Gastroesophageal sphincter (tissue), 4 donors: ENCODE results near the gene THAP11. TPM values are rescaled to one million over a fixed set of nuclear protein-coding genes. Genes with fewer than 3 reads are reported as not detected.

ENCODE experiments used
- ATAC-seq: fragments of 150-250 bp; one replicate; pipeline ENCODE4 v1.9.1; 2016; ENCODE audit warnings: mild to moderate bottlenecking, moderate library complexity
- H3K27ac ChIP-seq, 4 donors: fragments of 200-600 bp; sonication (generic) in 3 of 4; 1 replicate in 3 of 4; 2 replicates in 1 of 4; pipeline ENCODE4 v1.5.1; 2016 to 2019
- H3K27me3 ChIP-seq: fragments of 200-600 bp; sonication (generic); one replicate; pipeline ENCODE4 v1.5.1; 2019
- H3K36me3 ChIP-seq, 2 donors: fragments of 200-600 bp; sonication (generic); one replicate each; pipeline ENCODE4 v1.5.1; 2019; ENCODE audit warnings: control low read depth in 1 of 2
- H3K4me1 ChIP-seq, 3 donors: fragments of 200-600 bp; sonication (generic); 1 replicate in 2 of 3; 2 replicates in 1 of 3; pipeline ENCODE4 v1.5.1; 2016 to 2019; ENCODE audit warnings: control low read depth in 2 of 3
- H3K4me3 ChIP-seq, 2 donors: fragments of 200-600 bp; sonication (generic); one replicate each; pipeline ENCODE4 v1.5.1; 2019; ENCODE audit warnings: mild to moderate bottlenecking in 1 of 2, moderate library complexity in 1 of 2
- H3K9me3 ChIP-seq, 3 donors: fragments of 200-600 bp; sonication (generic); one replicate each; pipeline ENCODE4 v1.5.1; 2017 to 2019; ENCODE audit warnings: control low read depth in 2 of 3
- EP300 ChIP-seq: sonication (generic); formaldehyde crosslinking; IDR thresholded peaks from one replicate; pipeline ENCODE4 v1.6.1; 2017; ENCODE audit warnings: antibody characterized with exemption, mild to moderate bottlenecking
- POLR2A ChIP-seq, 2 donors: fragments of 450-650 bp; IDR thresholded peaks; one replicate each; pipeline ENCODE4 v1.6.1; 2017; ENCODE audit warnings: antibody characterized with exemption in 2 of 2, mild to moderate bottlenecking in 2 of 2, moderate library complexity in 1 of 2
- POLR2AphosphoS5 ChIP-seq: sonication (generic); formaldehyde crosslinking; IDR thresholded peaks from one replicate; pipeline ENCODE4 v1.6.1; 2017; ENCODE audit warnings: antibody characterized with exemption
- WGBS, 2 donors: methylation state at CpG; one replicate each; pipeline ENCODE4 v1.1.5; 2018; ENCODE audit warnings: low coverage in 1 of 2; 5-methylcytosine and 5-hydroxymethylcytosine counted together
- total RNA-seq, 4 donors: library from RNA; depleted of rRNA; stranded (reverse); fragments of >200 nt; gene quantifications; one replicate each; pipeline ENCODE4 v1.1.0, GENCODE V29; 2016
- TF ChIP-seq, protein P1 (sequence below), 4 experiments: fragments of 200-600 bp in 2 of 4; fragments of 450-650 bp in 2 of 4; sonication (generic) in 1 of 4; IDR thresholded peaks; one replicate each; pipeline ENCODE4 v1.5.1; 2017 to 2019; ENCODE audit warnings: antibody characterized with exemption in 4 of 4, mild to moderate bottlenecking in 2 of 4, moderate library complexity in 2 of 4

The THAP11 gene
- total RNA-seq, 4 donors from 2014 or later: 52.6 to 78.0 (median 76.0) TPM

DNA sequence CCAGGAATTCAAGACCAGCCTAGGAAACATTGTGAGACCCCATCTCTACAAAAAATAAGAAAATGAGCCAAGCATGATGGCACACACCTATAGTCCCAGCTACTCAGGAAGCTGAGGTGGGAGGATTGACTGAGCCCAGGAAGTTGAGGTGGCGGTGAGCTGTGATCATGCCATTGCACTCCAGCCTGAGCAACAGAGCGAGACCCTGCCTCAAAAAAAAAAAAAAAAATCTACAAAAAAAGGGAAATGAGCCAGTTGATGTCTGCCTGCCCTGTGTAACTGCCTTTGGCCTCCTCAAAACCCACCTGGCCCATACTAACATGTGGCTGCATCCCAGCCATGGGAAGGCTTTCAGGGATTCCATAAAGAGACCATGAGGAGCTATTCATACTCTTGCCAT is 40.2 kb upstream of the THAP11 start:
- Histone ChIP-seq H3K9me3 (no peaks in the 10 kb centered on the region), H3K36me3 (peaks cover 0 to 58% of the 10 kb centered on the region in 2 donors)

DNA sequence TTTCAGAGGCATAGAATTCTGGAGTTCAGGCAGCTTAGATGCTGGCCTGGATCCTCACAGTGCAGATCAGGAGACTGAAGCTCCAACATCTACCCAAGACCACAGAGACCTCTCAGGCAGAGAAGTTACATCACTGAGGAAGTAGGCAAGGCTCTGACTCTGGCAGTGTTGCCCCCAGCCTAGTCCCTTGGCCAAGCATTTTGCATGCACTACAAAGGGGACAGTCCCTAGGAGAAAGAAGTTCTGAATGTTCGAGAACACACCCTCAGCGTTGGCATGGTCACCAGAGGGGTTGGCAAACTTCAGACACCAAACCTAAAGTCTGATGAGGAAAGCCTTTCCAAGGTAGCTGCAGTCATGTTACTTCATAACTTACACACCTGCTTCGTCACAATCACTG is 38.2 kb upstream of the THAP11 start:
- WGBS, 2 donors: 87 to 89% methylated on average over 3 of the region's 3 CpGs
- H3K27me3 ChIP-seq: no peaks in the 10 kb centered on the region
- H3K36me3 ChIP-seq: peaks cover 0 to 45% of the 10 kb centered on the region in 2 donors
- no peak overlapping the region for H3K4me3 ChIP-seq
- no peaks in the 10 kb centered on the region for H3K9me3 ChIP-seq
- ATAC-seq: no peak
- TF ChIP-seq, protein P1, sequence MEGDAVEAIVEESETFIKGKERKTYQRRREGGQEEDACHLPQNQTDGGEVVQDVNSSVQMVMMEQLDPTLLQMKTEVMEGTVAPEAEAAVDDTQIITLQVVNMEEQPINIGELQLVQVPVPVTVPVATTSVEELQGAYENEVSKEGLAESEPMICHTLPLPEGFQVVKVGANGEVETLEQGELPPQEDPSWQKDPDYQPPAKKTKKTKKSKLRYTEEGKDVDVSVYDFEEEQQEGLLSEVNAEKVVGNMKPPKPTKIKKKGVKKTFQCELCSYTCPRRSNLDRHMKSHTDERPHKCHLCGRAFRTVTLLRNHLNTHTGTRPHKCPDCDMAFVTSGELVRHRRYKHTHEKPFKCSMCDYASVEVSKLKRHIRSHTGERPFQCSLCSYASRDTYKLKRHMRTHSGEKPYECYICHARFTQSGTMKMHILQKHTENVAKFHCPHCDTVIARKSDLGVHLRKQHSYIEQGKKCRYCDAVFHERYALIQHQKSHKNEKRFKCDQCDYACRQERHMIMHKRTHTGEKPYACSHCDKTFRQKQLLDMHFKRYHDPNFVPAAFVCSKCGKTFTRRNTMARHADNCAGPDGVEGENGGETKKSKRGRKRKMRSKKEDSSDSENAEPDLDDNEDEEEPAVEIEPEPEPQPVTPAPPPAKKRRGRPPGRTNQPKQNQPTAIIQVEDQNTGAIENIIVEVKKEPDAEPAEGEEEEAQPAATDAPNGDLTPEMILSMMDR (IDR thresholded peaks at IDR 0.05): no peak
- TF ChIP-seq POLR2AphosphoS5 (no peak), EP300 (no peak), POLR2A (IDR thresholded peaks at IDR 0.05) (no peak)
- peaks cover 0 to 59% (median 19%) of the 10 kb centered on the region in 3 donors for H3K4me1 ChIP-seq
- no peak overlapping the region for H3K27ac ChIP-seq

More for the DNA sequence above, 40.2 kb upstream of the THAP11 start:
- TF ChIP-seq EP300: no peak
- TF ChIP-seq POLR2AphosphoS5: no peak
- 94 to 100% methylated on average over 2 of the region's 2 CpGs for WGBS, 2 donors
- H3K4me3 ChIP-seq: no peak overlapping the region
- H3K4me1 ChIP-seq: peaks cover 0 to 52% (median 14%) of the 10 kb centered on the region in 3 donors
- no peak for ATAC-seq
- H3K27me3 ChIP-seq: no peaks in the 10 kb centered on the region
- no peak overlapping the region for H3K27ac ChIP-seq

DNA sequence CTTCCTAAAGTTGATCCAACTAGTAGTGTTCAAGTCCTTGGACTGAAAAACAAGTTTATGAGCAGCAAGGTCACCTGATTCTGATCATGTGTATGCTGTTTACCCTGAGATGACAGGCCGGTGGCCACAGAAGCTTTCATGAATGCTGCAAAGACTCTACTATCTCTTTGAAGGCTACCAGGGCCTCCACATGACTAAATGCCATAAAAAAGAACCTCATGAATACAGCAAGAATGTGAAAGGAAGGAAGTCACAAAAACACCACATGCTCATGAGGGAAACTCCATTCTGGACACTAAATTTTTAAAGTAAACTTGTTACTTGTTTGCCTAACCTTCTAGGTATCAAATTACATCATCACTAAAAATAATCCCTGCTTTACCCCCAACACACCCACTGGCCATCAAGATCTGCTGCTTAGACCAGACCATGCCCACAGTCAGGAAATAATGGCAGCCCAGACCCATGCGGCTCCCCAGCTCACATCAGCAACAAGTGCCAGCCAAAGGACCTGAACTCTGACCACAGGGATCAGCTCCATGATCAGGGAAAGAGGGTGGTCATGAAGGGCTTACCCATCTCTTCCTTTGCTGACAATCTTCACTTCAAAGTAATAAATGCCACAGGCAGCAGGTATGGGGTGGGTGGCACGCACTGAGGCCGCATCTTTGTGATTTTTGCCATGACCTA is 37.1 kb upstream of the THAP11 start:
- WGBS, 2 donors: 85 to 88% methylated on average over 2 to 3 of the region's 4 CpGs
- peaks cover 0 to 53% (median 18%) of the 10 kb centered on the region in 3 donors for H3K4me1 ChIP-seq
- H3K27me3 ChIP-seq: no peaks in the 10 kb centered on the region
- no peak for TF ChIP-seq EP300
- no peak for TF ChIP-seq POLR2AphosphoS5
- TF ChIP-seq, protein P1 (IDR thresholded peaks at IDR 0.05): no peak
- TF ChIP-seq POLR2A (IDR thresholded peaks at IDR 0.05): no peak
- H3K4me3 ChIP-seq: peak overlapping the region; percentile 91 to 97
- no peak overlapping the region for H3K27ac ChIP-seq
- peaks cover 0 to 38% of the 10 kb centered on the region in 2 donors for H3K36me3 ChIP-seq
- no peaks in the 10 kb centered on the region for H3K9me3 ChIP-seq
- no peak for ATAC-seq

DNA sequence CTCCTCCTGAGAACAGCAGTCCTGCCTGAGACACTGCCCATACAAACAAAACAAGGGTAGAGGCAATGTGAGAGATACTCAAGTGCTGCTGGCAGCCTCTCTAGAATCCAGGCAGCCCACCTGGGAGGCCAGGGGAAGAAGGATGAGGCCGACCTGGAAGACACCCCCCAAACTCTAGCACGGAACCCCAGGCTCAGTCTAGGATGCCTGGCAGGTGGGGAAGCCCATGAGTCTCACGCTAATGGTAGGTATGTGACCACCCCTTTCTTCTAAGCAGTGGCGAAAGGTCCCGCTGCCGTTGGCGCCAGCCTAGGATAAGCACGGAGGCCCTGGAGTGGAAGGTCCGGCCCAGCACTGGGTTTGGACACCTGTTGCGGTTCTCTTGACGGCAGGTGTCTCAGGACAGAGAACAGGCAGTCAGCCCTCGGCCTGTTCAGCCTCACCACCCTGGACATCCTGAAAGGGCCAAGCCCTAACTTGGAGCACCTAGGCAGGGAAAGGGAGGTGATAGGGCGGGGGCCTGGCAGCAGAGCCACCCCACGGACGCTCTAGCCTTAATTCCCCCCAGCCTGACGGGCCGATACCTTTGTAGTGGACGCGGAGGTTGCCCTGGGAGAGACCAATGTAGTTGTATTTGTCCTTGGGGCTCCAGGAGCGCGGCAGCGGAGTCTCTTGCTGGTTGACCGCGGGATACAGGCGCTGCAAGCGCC is 36.2 kb upstream of the THAP11 start:
- ATAC-seq: no peak
- H3K4me1 ChIP-seq: peaks cover 0 to 44% (median 16%) of the 10 kb centered on the region in 3 donors
- H3K4me3 ChIP-seq: peak overlapping the region; percentile 91 to 97
- WGBS, 2 donors: no CpG with 5 or more reads among the region's 26 CpGs
- H3K27me3 ChIP-seq: no peaks in the 10 kb centered on the region
- H3K9me3 ChIP-seq: no peaks in the 10 kb centered on the region
- peak overlapping the region; percentile 78 to 93 (median 88) for H3K27ac ChIP-seq
- TF ChIP-seq POLR2AphosphoS5 (no peak), EP300 (no peak), POLR2A (IDR thresholded peaks at IDR 0.05) (no peak)
- TF ChIP-seq, protein P1 (IDR thresholded peaks at IDR 0.05): no peak
- peaks cover 0 to 30% of the 10 kb centered on the region in 2 donors for H3K36me3 ChIP-seq

DNA sequence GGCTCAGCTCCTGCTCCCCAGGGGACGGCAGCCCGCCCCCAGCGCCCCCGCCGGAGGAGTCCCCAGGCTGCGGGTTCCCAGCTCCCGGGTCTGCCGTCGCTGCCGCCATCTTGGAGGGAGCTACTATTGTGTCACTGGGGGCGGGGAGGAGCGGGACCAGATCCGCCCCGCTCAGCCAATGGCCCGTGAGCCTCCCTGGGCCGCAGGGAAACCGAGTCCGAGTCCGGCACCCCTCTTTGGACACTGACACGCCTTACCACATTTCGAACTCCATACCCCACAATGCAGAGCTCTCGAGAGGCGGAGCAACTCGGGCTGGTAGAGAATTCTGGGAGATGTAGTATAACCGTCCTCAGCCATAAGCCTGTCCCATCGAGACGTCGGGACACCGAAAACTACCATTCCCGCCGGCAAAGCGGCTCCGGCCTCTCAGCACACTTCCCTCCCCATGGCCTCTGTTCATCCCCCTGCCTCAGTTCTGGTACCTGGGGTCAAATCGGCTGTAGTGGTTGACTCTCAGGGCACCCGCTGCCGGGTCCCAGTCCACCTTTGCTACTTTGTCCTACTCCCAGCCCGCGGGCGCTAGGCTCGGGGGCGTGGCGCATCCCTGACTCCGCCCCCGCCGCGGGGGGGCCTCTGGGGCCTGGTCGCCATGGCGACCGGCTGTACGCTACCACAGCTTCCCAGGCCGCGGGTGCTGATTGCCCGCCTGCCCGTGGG is 35.5 kb upstream of the THAP11 start, which contains the start of the genes RANBP10 and TSNAXIP1:
RANBP10 (minus strand) TSS at position 133 of the 720 bp plus-strand sequence; CDS start at position 109, 24 bp downstream.
TSNAXIP1 (plus strand) TSS at position 462 of the 720 bp plus-strand sequence. CDS start 261 bp downstream, outside the sequence.
- Histone ChIP-seq H3K27ac (peak within 1 kb of the TSS; percentile 78 to 93 (median 88)), H3K4me3 (peak within 1 kb of the TSS; percentile 91 to 97), H3K9me3 (no peaks in the 10 kb centered on the region), H3K4me1 (peaks cover 0 to 42% (median 16%) of the 10 kb centered on the region in 3 donors), H3K27me3 (no peaks in the 10 kb centered on the region), H3K36me3 (peaks cover 0 to 24% of the 10 kb centered on the region in 2 donors)
- peak; percentile 99 for ATAC-seq
- 0% methylated on average over 6 of the region's 54 CpGs; no CpG with 5 or more reads in 1 of the 2 donors for WGBS, 2 donors
- TF ChIP-seq, protein P1 (IDR thresholded peaks at IDR 0.05): no peak
- TF ChIP-seq POLR2AphosphoS5 (peak; percentile 78), EP300 (no peak), POLR2A (IDR thresholded peaks at IDR 0.05) (peak; percentile 60 to 76)
